Stimulated activated naive CD8-positive, alpha-beta T cell treated with anti-CD3 and anti-CD28 coated beads, Interleukin-15, Interleukin-2, amounts not matched to agents 100 U/mL and 50 U/mL, for 24 hours (primary cell): ENCODE results near the gene IL2RG.
A peak's percentile ranks its signal among the peaks of the same experiment; 100 is the strongest.

Source experiments
- ATAC-seq: fragments of 150-1000 bp; cut with Tn5 transposase; one replicate; pipeline ENCODE4 v1.10.0; 2021
- DNase-seq: peaks from one replicate; pipeline ENCODE4 v3.0.0; 2021

The IL2RG gene

GRCh38 chrX:71068044-71068918 is 43.1 kb downstream of the IL2RG start, which contains the start of gene SNX12:
SNX12 (minus strand) TSS chrX:71068334; CDS start chrX:71068306, 28 bp downstream.
- ATAC-seq (peak; percentile 99), DNase-seq (peak; percentile 82)

GRCh38 chrX:71067712-71068043 is 43.7 kb downstream of the IL2RG start:
- no peak for ATAC-seq
- DNase-seq: no peak

GRCh38 chrX:71067089-71067488 is 44.3 kb downstream of the IL2RG start:
- DNase-seq (no peak), ATAC-seq (no peak)

GRCh38 chrX:71060127-71060526 is 51.2 kb downstream of the IL2RG start:
- ATAC-seq: no peak
- no peak for DNase-seq

- ATAC-seq (no peak), DNase-seq (no peak)
These were observed 53.4 kb downstream of the IL2RG start for GRCh38 chrX:71057848-71058530.
